Right lobe of liver (tissue), 6 donors: ENCODE results near the gene PRDX4. TPM values are rescaled to one million over a fixed set of nuclear protein-coding genes. Genes with fewer than 3 reads are reported as not detected.

ENCODE experiments used
- ATAC-seq, 4 donors: fragments of 200-7000 bp; cut with Tn5 transposase; one replicate each; pipeline ENCODE4 v1.9.1; 2020; ENCODE audit warnings: mild to moderate bottlenecking in 4 of 4, moderate library complexity in 4 of 4
- DNase-seq, 3 donors: peaks; one replicate each; pipeline ENCODE4 v3.0.0-alpha.2; 2020
- H3K27ac ChIP-seq, 3 donors: fragments of 200-600 bp; one replicate each; pipeline ENCODE4 v1.8.0; 2022
- H3K27me3 ChIP-seq, 2 donors: fragments of 200-600 bp; one replicate each; pipeline ENCODE4 v1.8.0; 2022
- H3K36me3 ChIP-seq, 4 donors: fragments of 200-600 bp; sonication (generic) in 1 of 4; one replicate each; pipeline versions ENCODE4 v1.5.1 to v1.8.0; 2017 to 2022; ENCODE audit warnings: control low read depth in 1 of 4
- H3K4me1 ChIP-seq, 4 donors: fragments of 200-600 bp; sonication (generic) in 1 of 4; one replicate each; pipeline versions ENCODE4 v1.5.1 to v1.8.0; 2017 to 2022; ENCODE audit warnings: control low read depth in 1 of 4
- H3K4me3 ChIP-seq, 3 donors: fragments of 200-600 bp; one replicate each; pipeline ENCODE4 v1.8.0; 2022
- H3K9me3 ChIP-seq, 4 donors: fragments of 200-600 bp; sonication (generic) in 1 of 4; one replicate each; pipeline versions ENCODE4 v1.5.1 to v1.8.0; 2017 to 2022; ENCODE audit warnings: control low read depth in 1 of 4
- POLR2A ChIP-seq: fragments of 450-650 bp; IDR thresholded peaks from one replicate; pipeline ENCODE4 v1.6.1; 2017; ENCODE audit warnings: antibody characterized with exemption, mild to moderate bottlenecking
- WGBS: methylation state at CpG from one replicate; pipeline ENCODE4 v1.1.6; 2018; ENCODE audit warnings: low coverage, low lambda C conversion rate; ENCODE audit not compliant: insufficient coverage; ENCODE audit errors: missing lambda C conversion rate; 5-methylcytosine and 5-hydroxymethylcytosine counted together
- intact Hi-C, 2 donors: fragments of 100-400 bp; cut with DNase I; formaldehyde crosslinking; loops; one replicate each; pipeline versions ENCODE4 v1.11.2 to v1.14.1; 2022
- total RNA-seq, 6 experiments: library from RNA; depleted of rRNA in 2 of 6; stranded (reverse); fragments of >200 nt in 2 of 6; fragmentation: NEBNext Ultra II Directional in 3 of 6; extraction: Animal tissue kit (Norgen Biotek cat#: 25700) in 3 of 6; gene quantifications; one replicate each; pipeline versions ENCODE4 v1.1.0 to v1.2.4, GENCODE V29; 2016 to 2023
- TF ChIP-seq, protein P1 (sequence below), 4 donors: fragments of 200-600 bp in 3 of 4; fragments of 450-650 bp in 1 of 4; IDR thresholded peaks; one replicate each; pipeline versions ENCODE4 v1.5.1 to v1.8.0; 2016 to 2022; ENCODE audit warnings: antibody characterized with exemption in 4 of 4, mild to moderate bottlenecking in 2 of 4
- donor health status: DM: no; HTN: yes; CAD: no.
- donor health status: DM: no; HTN: no; CAD: no.
- donor health status: DM: no; HTN: no; CAD: no.
- donor health status: DM: no; HTN: yes; CAD: no.
- donor health status: DM: no; HTN: yes; CAD: no.

Gene PRDX4
- total RNA-seq, 6 experiments from 2014 or later = 120 to 345 (median 198) TPM

- Histone ChIP-seq H3K27ac (no peak overlapping the region), H3K9me3 (no peaks in the 10 kb centered on the region), H3K36me3 (peaks cover 0 to 27% (median 0%) of the 10 kb centered on the region in 4 donors), H3K27me3 (no peaks in the 10 kb centered on the region), H3K4me3 (no peak overlapping the region), H3K4me1 (no peaks in the 10 kb centered on the region)
- DNase-seq (no peak), ATAC-seq (no peak)
- 85% methylated on average over 5 of the region's 5 CpGs for WGBS
- no peak for TF ChIP-seq POLR2A
- TF ChIP-seq, protein P1, sequence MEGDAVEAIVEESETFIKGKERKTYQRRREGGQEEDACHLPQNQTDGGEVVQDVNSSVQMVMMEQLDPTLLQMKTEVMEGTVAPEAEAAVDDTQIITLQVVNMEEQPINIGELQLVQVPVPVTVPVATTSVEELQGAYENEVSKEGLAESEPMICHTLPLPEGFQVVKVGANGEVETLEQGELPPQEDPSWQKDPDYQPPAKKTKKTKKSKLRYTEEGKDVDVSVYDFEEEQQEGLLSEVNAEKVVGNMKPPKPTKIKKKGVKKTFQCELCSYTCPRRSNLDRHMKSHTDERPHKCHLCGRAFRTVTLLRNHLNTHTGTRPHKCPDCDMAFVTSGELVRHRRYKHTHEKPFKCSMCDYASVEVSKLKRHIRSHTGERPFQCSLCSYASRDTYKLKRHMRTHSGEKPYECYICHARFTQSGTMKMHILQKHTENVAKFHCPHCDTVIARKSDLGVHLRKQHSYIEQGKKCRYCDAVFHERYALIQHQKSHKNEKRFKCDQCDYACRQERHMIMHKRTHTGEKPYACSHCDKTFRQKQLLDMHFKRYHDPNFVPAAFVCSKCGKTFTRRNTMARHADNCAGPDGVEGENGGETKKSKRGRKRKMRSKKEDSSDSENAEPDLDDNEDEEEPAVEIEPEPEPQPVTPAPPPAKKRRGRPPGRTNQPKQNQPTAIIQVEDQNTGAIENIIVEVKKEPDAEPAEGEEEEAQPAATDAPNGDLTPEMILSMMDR (IDR thresholded peaks at IDR 0.05) = no peak
- intact Hi-C loops = no loop called here
Observed at GRCh38 chrX:23705235-23705634, 37.9 kb downstream of the PRDX4 start.

GRCh38 chrX:23720117-23720677, 52.9 kb downstream of the PRDX4 start:
- DNase-seq (no peak), ATAC-seq (no peak)
- Histone ChIP-seq H3K4me1 (no peaks in the 10 kb centered on the region), H3K9me3 (no peaks in the 10 kb centered on the region), H3K27ac (no peak overlapping the region), H3K36me3 (peaks cover 0 to 10% (median 4%) of the 10 kb centered on the region in 4 donors), H3K27me3 (no peaks in the 10 kb centered on the region), H3K4me3 (no peak overlapping the region)
- intact Hi-C loops = no loop called here
- TF ChIP-seq, protein P1 (IDR thresholded peaks at IDR 0.05) = no peak
- TF ChIP-seq POLR2A = no peak
- 72% methylated on average over 8 of the region's 8 CpGs for WGBS

DNA sequence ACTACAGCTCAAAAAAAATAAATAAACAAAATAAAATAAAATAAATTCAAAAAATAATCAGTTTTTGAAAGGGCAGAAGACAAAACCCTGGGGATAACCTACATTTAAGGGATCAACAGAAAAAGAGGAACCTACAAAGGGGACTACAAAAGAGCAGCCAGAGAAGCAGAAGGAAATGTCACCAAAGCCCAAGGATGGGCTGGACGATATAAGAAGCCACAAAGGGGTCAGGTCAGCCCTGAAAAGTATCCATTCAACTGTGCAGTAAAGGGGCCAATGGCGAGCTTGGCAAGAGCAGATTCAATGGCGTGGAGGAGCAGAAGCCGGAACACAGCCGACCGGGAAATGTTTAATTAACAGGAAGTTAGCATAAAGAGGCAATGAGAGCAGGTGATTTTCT, 58.9 kb downstream of the PRDX4 start:
- intact Hi-C loops = no loop called here
- Histone ChIP-seq H3K27ac (no peak overlapping the region), H3K4me3 (no peak overlapping the region), H3K4me1 (no peaks in the 10 kb centered on the region), H3K27me3 (no peaks in the 10 kb centered on the region), H3K36me3 (peaks cover 0 to 15% (median 4%) of the 10 kb centered on the region in 4 donors), H3K9me3 (no peaks in the 10 kb centered on the region)
- 63% methylated on average over 6 of the region's 6 CpGs for WGBS
- ATAC-seq (peak in 1 of 4 donors; percentile 45), DNase-seq (no peak)
- TF ChIP-seq POLR2A = no peak
- TF ChIP-seq, protein P1 (IDR thresholded peaks at IDR 0.05) = no peak

GRCh38 chrX:23727206-23727605, 59.9 kb downstream of the PRDX4 start:
- H3K4me1 ChIP-seq = no peaks in the 10 kb centered on the region
- H3K27me3 ChIP-seq = no peaks in the 10 kb centered on the region
- no peak overlapping the region for H3K4me3 ChIP-seq
- intact Hi-C loops = no loop called here
- H3K27ac ChIP-seq = no peak overlapping the region
- peaks cover 0 to 6% (median 4%) of the 10 kb centered on the region in 4 donors for H3K36me3 ChIP-seq
- no peak for TF ChIP-seq POLR2A
- TF ChIP-seq, protein P1 (IDR thresholded peaks at IDR 0.05) = no peak
- no peaks in the 10 kb centered on the region for H3K9me3 ChIP-seq
- no peak for DNase-seq
- WGBS = 60% methylated on average over 1 of the region's 3 CpGs
- no peak for ATAC-seq
